KBM-7 (cell line): ENCODE measurements around the gene SHFL.
A peak's percentile ranks its signal among the peaks of the same experiment; 100 is the strongest.

Source experiments
- DNase-seq: peaks from one replicate; pipeline ENCODE4 v3.0.0-alpha.2; 2015
- in situ Hi-C: fragments of 300-500 bp; cut with MboI; formaldehyde crosslinking; loops from 2 replicates; pipeline ENCODE4 v1.14.3; 2020; ENCODE audit warnings: low sequenced_read_pairs, low pct_unique_long_range_greater_than_20kb, mixed read lengths

The SHFL gene

GRCh38 chr19:10106100-10106936, 20.2 kb downstream of the SHFL start, which contains the start of gene PPAN:
Gene PPAN (plus strand): TSS chr19:10106362. CDS start chr19:10106395, 33 bp downstream.
- in situ Hi-C loops, result no loop called here
- DNase-seq, result peak; percentile 99

GRCh38 chr19:10107254-10107653, 21.1 kb downstream of the SHFL start:
- in situ Hi-C loops, result no loop called here
- no peak for DNase-seq

- in situ Hi-C loops, result no loop called here
- no peak for DNase-seq
Observed at GRCh38 chr19:10107817-10108367, 21.8 kb downstream of the SHFL start.

GRCh38 chr19:10109528-10109927, 23.4 kb downstream of the SHFL start:
- in situ Hi-C loops, result no loop called here
- no peak for DNase-seq

- DNase-seq, result no peak
- in situ Hi-C loops, result no loop called here
Observed at GRCh38 chr19:10110076-10110971, 24.2 kb downstream of the SHFL start.

- in situ Hi-C loops, result no loop called here
Observed at GRCh38 chr19:10110972-10111317, 24.8 kb downstream of the SHFL start.

GRCh38 chr19:10111405-10111811, 25.3 kb downstream of the SHFL start, which contains the start of gene P2RY11:
Gene P2RY11 (plus strand): TSS chr19:10111693. CDS start chr19:10111722, 29 bp downstream.
- in situ Hi-C loops, result no loop called here
- DNase-seq, result peak; percentile 94

More at GRCh38 chr19:10110972-10111317, 24.8 kb downstream of the SHFL start:
- no peak for DNase-seq

- DNase-seq, result peak; percentile 68
- in situ Hi-C loops, result no loop called here
Observed at GRCh38 chr19:10112037-10112761, 26.1 kb downstream of the SHFL start.

GRCh38 chr19:10112895-10113591, 26.9 kb downstream of the SHFL start:
- peak; percentile 67 for DNase-seq
- in situ Hi-C loops, result no loop called here

GRCh38 chr19:10113592-10113963, 27.5 kb downstream of the SHFL start:
- DNase-seq, result peak; percentile 40
- in situ Hi-C loops, result no loop called here

GRCh38 chr19:10113964-10114650, 28.0 kb downstream of the SHFL start:
- peak; percentile 46 for DNase-seq
- in situ Hi-C loops, result no loop called here

- in situ Hi-C loops, result no loop called here
- DNase-seq, result peak; percentile 46
Observed at GRCh38 chr19:10114651-10115391, 28.7 kb downstream of the SHFL start.

- peak; percentile 30 for DNase-seq
- in situ Hi-C loops, result no loop called here
Observed at GRCh38 chr19:10115392-10116084, 29.4 kb downstream of the SHFL start.

- in situ Hi-C loops, result no loop called here
- peak; percentile 23 for DNase-seq
Observed at GRCh38 chr19:10116085-10116865, 30.2 kb downstream of the SHFL start.

GRCh38 chr19:10116866-10117616, 30.9 kb downstream of the SHFL start:
- in situ Hi-C loops, result no loop called here
- DNase-seq, result no peak
